Measurements from ENCODE around the gene AAK1. TPM values are rescaled to one million over a fixed set of nuclear protein-coding genes. Genes with fewer than 3 reads are reported as not detected.

Gene AAK1
- total RNA-seq, 1 donor from 2014 or later: 48.6 TPM

DNA sequence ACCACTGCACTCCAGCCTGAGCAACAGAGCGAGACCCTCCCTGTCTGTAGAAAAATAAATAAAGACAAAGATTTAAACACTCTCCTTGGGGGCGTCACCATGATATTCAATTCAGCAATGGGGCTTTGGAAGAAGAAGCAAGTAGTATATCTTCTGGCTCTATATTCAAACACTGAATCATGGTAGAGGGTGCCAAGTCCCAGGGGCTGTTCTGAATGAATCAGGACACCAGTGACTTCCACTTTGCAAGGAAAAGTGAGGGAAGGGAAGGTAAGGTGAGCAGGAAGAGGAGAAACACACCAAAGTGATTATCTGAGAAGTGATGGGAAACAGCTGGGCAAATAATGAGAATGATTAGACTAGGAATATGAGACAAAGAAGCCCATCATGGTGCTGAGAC lies 80.5 kb downstream of the AAK1 start:
- DNase-seq (ENCODE audit: extremely low spot score in 2 of 2): no peak
- Histone ChIP-seq H3K9me3 (no peaks in the 10 kb centered on the region), H3K4me3 (no peak overlapping the region), H3K36me3 (no peaks in the 10 kb centered on the region), H3K4me1 (peaks cover 21% of the 10 kb centered on the region), H3K27me3 (no peaks in the 10 kb centered on the region), H3K27ac (no peak overlapping the region)
- TF ChIP-seq POLR2AphosphoS5 (IDR thresholded peaks at IDR 0.05; ENCODE audit: insufficient read depth in 1 of 2, low read depth in 1 of 2) (no peak), CTCF (IDR thresholded peaks at IDR 0.05) (no peak), POLR2A (IDR thresholded peaks at IDR 0.05) (no peak)
- intact Hi-C loops (cut with DNase I): loop anchor here (10.0 kb wide), 1 partner anchor 152 kb away; no protein-coding TSS in a partner anchor

DNA sequence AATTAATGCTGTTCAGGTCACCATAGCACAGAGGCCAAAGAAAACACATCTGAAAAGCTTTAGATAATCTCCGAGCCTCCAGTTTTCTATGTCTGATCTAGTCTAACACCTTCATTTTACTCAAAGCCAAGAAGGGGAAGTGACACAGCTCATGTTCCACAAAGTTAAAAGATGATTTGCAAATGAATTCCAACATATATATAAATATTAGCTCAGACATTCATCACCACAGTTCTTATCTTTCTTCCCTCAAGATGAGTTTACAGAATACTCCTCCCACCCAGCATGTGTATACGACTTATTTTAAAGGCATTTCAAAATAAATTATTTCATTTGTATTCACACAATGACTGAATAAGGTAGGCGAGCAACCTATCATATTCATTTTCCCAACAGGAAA lies 82.4 kb downstream of the AAK1 start:
- Histone ChIP-seq H3K36me3 (no peaks in the 10 kb centered on the region), H3K27ac (no peak overlapping the region), H3K4me3 (no peak overlapping the region), H3K9me3 (no peaks in the 10 kb centered on the region), H3K4me1 (peaks cover 13% of the 10 kb centered on the region), H3K27me3 (no peaks in the 10 kb centered on the region)
- TF ChIP-seq POLR2A (IDR thresholded peaks at IDR 0.05) (no peak), POLR2AphosphoS5 (IDR thresholded peaks at IDR 0.05; ENCODE audit: insufficient read depth in 1 of 2, low read depth in 1 of 2) (no peak), CTCF (IDR thresholded peaks at IDR 0.05) (no peak)
- intact Hi-C loops (cut with DNase I): loop anchor here (10.0 kb wide), 1 partner anchor 154 kb away; no protein-coding TSS in a partner anchor
- DNase-seq (ENCODE audit: extremely low spot score in 2 of 2): no peak

DNA sequence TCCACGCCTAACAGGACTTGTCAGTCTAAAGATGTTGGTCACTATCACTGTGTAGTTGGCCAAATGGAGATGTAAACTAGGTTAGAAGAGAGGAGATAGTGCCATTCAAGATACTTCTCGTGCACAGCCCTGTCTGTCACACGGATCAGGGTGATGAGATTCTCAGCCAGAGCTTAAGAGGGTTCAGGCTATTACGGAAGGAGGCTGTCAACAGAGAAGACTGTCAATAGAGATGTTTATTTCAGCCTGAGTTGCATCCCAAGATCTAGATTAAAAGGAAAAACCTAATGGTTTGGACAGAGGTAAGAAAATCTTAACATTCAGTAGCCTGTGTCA lies 83.4 kb downstream of the AAK1 start:
- Histone ChIP-seq H3K27me3 (no peaks in the 10 kb centered on the region), H3K27ac (no peak overlapping the region), H3K4me1 (peaks cover 7% of the 10 kb centered on the region), H3K9me3 (no peaks in the 10 kb centered on the region), H3K36me3 (no peaks in the 10 kb centered on the region), H3K4me3 (no peak overlapping the region)
- no peak for DNase-seq (ENCODE audit: extremely low spot score in 2 of 2)
- intact Hi-C loops (cut with DNase I): loop anchor here (10.0 kb wide), 1 partner anchor 155 kb away; no protein-coding TSS in a partner anchor
- TF ChIP-seq CTCF (IDR thresholded peaks at IDR 0.05) (no peak), POLR2AphosphoS5 (IDR thresholded peaks at IDR 0.05; ENCODE audit: insufficient read depth in 1 of 2, low read depth in 1 of 2) (no peak), POLR2A (IDR thresholded peaks at IDR 0.05) (no peak)

- Histone ChIP-seq H3K4me3 (no peak overlapping the region), H3K36me3 (no peaks in the 10 kb centered on the region), H3K27me3 (no peaks in the 10 kb centered on the region), H3K9me3 (no peaks in the 10 kb centered on the region), H3K27ac (no peak overlapping the region), H3K4me1 (peaks cover 9% of the 10 kb centered on the region)
- TF ChIP-seq POLR2A (IDR thresholded peaks at IDR 0.05): no peak
- peak in 1 of 2 donors; percentile 34 for TF ChIP-seq POLR2AphosphoS5 (IDR thresholded peaks at IDR 0.05; ENCODE audit: insufficient read depth in 1 of 2, low read depth in 1 of 2)
- TF ChIP-seq CTCF (IDR thresholded peaks at IDR 0.05): peak in 1 of 3 experiments; percentile 41
- intact Hi-C loops (cut with DNase I): loop anchor here (10.0 kb wide), 1 partner anchor 155 kb away; no protein-coding TSS in a partner anchor
- DNase-seq (ENCODE audit: extremely low spot score in 2 of 2): no peak
These were observed 83.9 kb downstream of the AAK1 start for GRCh38 chr2:69559442-69560146.

DNA sequence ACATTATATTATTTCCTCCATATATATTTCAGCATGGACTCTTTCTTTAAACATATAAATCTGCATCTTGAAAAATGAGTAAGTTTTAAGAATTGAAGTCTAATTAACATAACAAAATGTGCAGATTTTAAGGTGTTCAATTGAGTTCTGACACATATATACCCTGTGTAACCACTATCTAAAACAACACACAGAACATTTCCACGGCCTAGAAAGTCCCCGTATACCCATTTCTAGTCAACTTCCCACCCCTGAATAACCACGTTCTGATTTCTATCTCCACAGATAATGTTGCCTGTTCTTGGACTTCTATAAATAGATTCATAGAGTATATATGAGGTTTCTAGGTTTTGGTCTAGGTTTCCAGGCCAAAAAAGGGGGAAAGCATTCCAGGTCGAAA lies 87.5 kb downstream of the AAK1 start:
- TF ChIP-seq POLR2AphosphoS5 (IDR thresholded peaks at IDR 0.05; ENCODE audit: insufficient read depth in 1 of 2, low read depth in 1 of 2): no peak
- no peak for TF ChIP-seq CTCF (IDR thresholded peaks at IDR 0.05)
- TF ChIP-seq POLR2A (IDR thresholded peaks at IDR 0.05): no peak
- Histone ChIP-seq H3K36me3 (no peaks in the 10 kb centered on the region), H3K9me3 (no peaks in the 10 kb centered on the region), H3K27me3 (no peaks in the 10 kb centered on the region), H3K4me3 (no peak overlapping the region), H3K27ac (no peak overlapping the region), H3K4me1 (peaks cover 13% of the 10 kb centered on the region)
- no peak for DNase-seq (ENCODE audit: extremely low spot score in 2 of 2)
- intact Hi-C loops (cut with DNase I): no loop called here
